H7 (cell line): Measurements from ENCODE around the gene EPHA7. TPM values are rescaled to one million over a fixed set of nuclear protein-coding genes. Genes with fewer than 3 reads are reported as not detected.

Experiments
- DNase-seq: peaks from one replicate; pipeline ENCODE4 v3.0.0; 2012
- H3K27me3 ChIP-seq: 2 replicates; pipeline ENCODE4 v1.6.0; 2011; ENCODE audit warnings: mild to moderate bottlenecking, low read length; ENCODE audit not compliant: control insufficient read depth, insufficient read depth
- H3K36me3 ChIP-seq: replicated peaks from 2 replicates; pipeline ENCODE4 v1.5.1; 2011; ENCODE audit warnings: low read length; ENCODE audit not compliant: control insufficient read depth, insufficient read depth
- H3K4me3 ChIP-seq: 2 replicates; pipeline ENCODE4 v1.5.1; 2011; ENCODE audit warnings: low read depth, mild to moderate bottlenecking, control low read depth, low read length, moderate library complexity; ENCODE audit not compliant: insufficient read depth
- total RNA-seq: library from RNA; depleted of rRNA; stranded (reverse); fragments of >200 nt; shearing (Covaris generic); gene quantifications from 2 replicates; pipeline ENCODE4 v1.2.3, GENCODE V29; 2014

Gene EPHA7
- total RNA-seq, 1 experiment from 2014 or later = 6.6 TPM

- no peak overlapping the region for H3K4me3 ChIP-seq
- H3K27me3 ChIP-seq = no peaks in the 10 kb centered on the region
- H3K36me3 ChIP-seq = no peaks in the 10 kb centered on the region
- DNase-seq = no peak
Measured at GRCh38 chr6:93369586-93370134, 49.7 kb downstream of the EPHA7 start.

GRCh38 chr6:93366506-93366905 lies 52.9 kb downstream of the EPHA7 start:
- DNase-seq = no peak
- no peaks in the 10 kb centered on the region for H3K36me3 ChIP-seq
- H3K4me3 ChIP-seq = no peak overlapping the region
- no peaks in the 10 kb centered on the region for H3K27me3 ChIP-seq

- Histone ChIP-seq H3K4me3 (no peak overlapping the region), H3K27me3 (no peaks in the 10 kb centered on the region), H3K36me3 (no peaks in the 10 kb centered on the region)
- no peak for DNase-seq
Measured at GRCh38 chr6:93365445-93365844, 53.9 kb downstream of the EPHA7 start.

GRCh38 chr6:93358435-93358834 lies 60.9 kb downstream of the EPHA7 start:
- Histone ChIP-seq H3K27me3 (no peaks in the 10 kb centered on the region), H3K36me3 (no peaks in the 10 kb centered on the region), H3K4me3 (no peak overlapping the region)
- no peak for DNase-seq

GRCh38 chr6:93352604-93353003 lies 66.8 kb downstream of the EPHA7 start:
- no peaks in the 10 kb centered on the region for H3K36me3 ChIP-seq
- H3K4me3 ChIP-seq = no peak overlapping the region
- DNase-seq = no peak
- H3K27me3 ChIP-seq = no peaks in the 10 kb centered on the region

GRCh38 chr6:93351222-93351621 lies 68.1 kb downstream of the EPHA7 start:
- Histone ChIP-seq H3K27me3 (no peaks in the 10 kb centered on the region), H3K36me3 (no peaks in the 10 kb centered on the region), H3K4me3 (no peak overlapping the region)
- no peak for DNase-seq

- no peaks in the 10 kb centered on the region for H3K27me3 ChIP-seq
- no peak overlapping the region for H3K4me3 ChIP-seq
- DNase-seq = no peak
- no peaks in the 10 kb centered on the region for H3K36me3 ChIP-seq
Measured at GRCh38 chr6:93350774-93351173, 68.6 kb downstream of the EPHA7 start.

- no peaks in the 10 kb centered on the region for H3K27me3 ChIP-seq
- H3K36me3 ChIP-seq = no peaks in the 10 kb centered on the region
- no peak for DNase-seq
- H3K4me3 ChIP-seq = no peak overlapping the region
Measured at GRCh38 chr6:93344333-93344835, 75.0 kb downstream of the EPHA7 start.

GRCh38 chr6:93343476-93343875 lies 75.9 kb downstream of the EPHA7 start:
- H3K27me3 ChIP-seq = no peaks in the 10 kb centered on the region
- no peaks in the 10 kb centered on the region for H3K36me3 ChIP-seq
- DNase-seq = no peak
- H3K4me3 ChIP-seq = no peak overlapping the region

- no peak for DNase-seq
- Histone ChIP-seq H3K36me3 (no peaks in the 10 kb centered on the region), H3K27me3 (no peaks in the 10 kb centered on the region), H3K4me3 (no peak overlapping the region)
Measured at GRCh38 chr6:93341900-93342613, 77.3 kb downstream of the EPHA7 start.

GRCh38 chr6:93337772-93338394 lies 81.5 kb downstream of the EPHA7 start:
- no peak for DNase-seq
- H3K27me3 ChIP-seq = no peaks in the 10 kb centered on the region
- no peaks in the 10 kb centered on the region for H3K36me3 ChIP-seq
- H3K4me3 ChIP-seq = no peak overlapping the region

- H3K36me3 ChIP-seq = no peaks in the 10 kb centered on the region
- H3K4me3 ChIP-seq = no peak overlapping the region
- H3K27me3 ChIP-seq = no peaks in the 10 kb centered on the region
- DNase-seq = no peak
Measured at GRCh38 chr6:93337014-93337413, 82.3 kb downstream of the EPHA7 start.

GRCh38 chr6:93329301-93330000 lies 89.9 kb downstream of the EPHA7 start:
- no peak for DNase-seq
- H3K36me3 ChIP-seq = no peaks in the 10 kb centered on the region
- no peaks in the 10 kb centered on the region for H3K27me3 ChIP-seq
- no peak overlapping the region for H3K4me3 ChIP-seq

- no peak for DNase-seq
- H3K4me3 ChIP-seq = no peak overlapping the region
- H3K27me3 ChIP-seq = no peaks in the 10 kb centered on the region
- H3K36me3 ChIP-seq = no peaks in the 10 kb centered on the region
Measured at GRCh38 chr6:93327857-93328256, 91.5 kb downstream of the EPHA7 start.

- Histone ChIP-seq H3K36me3 (no peaks in the 10 kb centered on the region), H3K4me3 (no peak overlapping the region), H3K27me3 (no peaks in the 10 kb centered on the region)
- no peak for DNase-seq
Measured at GRCh38 chr6:93325761-93326160, 93.6 kb downstream of the EPHA7 start.
